Caco-2 (cell line): ENCODE results near the gene PTPN14. TPM values are rescaled to one million over a fixed set of nuclear protein-coding genes. Genes with fewer than 3 reads are reported as not detected.
A peak's percentile ranks its signal among the peaks of the same experiment; 100 is the strongest.

Source experiments
- BruUV-seq: library from RNA; stranded (reverse); fragments of 400-500 nt; replicated peaks from 2 replicates; lab custom pipeline; 2021; lab: Mats Ljungman, UMichigan
- CTCF ChIA-PET: fragments of 300-600 bp; sonication (Branson Sonifier 250); formaldehyde crosslinking; loops from one replicate; lab custom pipeline; 2022; ENCODE audit warnings: antibody characterized with exemption; lab: Charles Lee
- POLR2A ChIA-PET: fragments of 300-600 bp; sonication (Branson Sonifier 250); formaldehyde crosslinking; loops from one replicate; lab custom pipeline; 2022; ENCODE audit warnings: antibody characterized with exemption; lab: Charles Lee
- DNase-seq, 2 experiments: peaks; one replicate each; pipeline versions ENCODE4 v3.0.0 to v3.0.0-alpha.2; 2020 to 2022
- H3K27me3 ChIP-seq: replicated peaks from 2 replicates; pipeline ENCODE4 v1.6.0; 2011; ENCODE audit warnings: low read length; ENCODE audit not compliant: control insufficient read depth, insufficient read depth
- H3K36me3 ChIP-seq: 2 replicates; pipeline ENCODE4 v1.5.1; 2011; ENCODE audit warnings: low read length; ENCODE audit not compliant: control insufficient read depth, insufficient read depth
- H3K4me1 ChIP-seq: fragments of 250-450 bp; sonication (Bioruptor Pico); 2 replicates; pipeline ENCODE4 v1.5.1; 2020; ENCODE audit warnings: mild to moderate bottlenecking
- H3K4me3 ChIP-seq: 2 replicates; pipeline ENCODE4 v1.5.1; 2011; ENCODE audit warnings: low read depth, mild to moderate bottlenecking, control low read depth, low read length
- H3K9me3 ChIP-seq: fragments of 250-450 bp; sonication (Bioruptor Pico); 2 replicates; pipeline ENCODE4 v1.5.1; 2020; ENCODE audit warnings: mild to moderate bottlenecking, moderate library complexity
- H3K27ac Mint-ChIP-seq: one replicate; pipeline ENCODE4 v1.8.0; 2022; ENCODE audit warnings: mixed read lengths; ENCODE audit not compliant: unreplicated experiment
- H3K27me3 Mint-ChIP-seq: one replicate; pipeline ENCODE4 v1.8.0; 2022; ENCODE audit warnings: mixed read lengths; ENCODE audit not compliant: insufficient read depth, unreplicated experiment
- H3K36me3 Mint-ChIP-seq: one replicate; pipeline ENCODE4 v1.8.0; 2022; ENCODE audit warnings: mild to moderate bottlenecking, mixed read lengths; ENCODE audit not compliant: insufficient read depth, unreplicated experiment
- H3K4me1 Mint-ChIP-seq: one replicate; pipeline ENCODE4 v1.8.0; 2022; ENCODE audit warnings: low read depth, mixed read lengths; ENCODE audit not compliant: unreplicated experiment
- H3K4me3 Mint-ChIP-seq: one replicate; pipeline ENCODE4 v1.8.0; 2022; ENCODE audit warnings: mild to moderate bottlenecking, moderate library complexity, mixed read lengths; ENCODE audit not compliant: unreplicated experiment
- H3K9me3 Mint-ChIP-seq: one replicate; pipeline ENCODE4 v1.8.0; 2022; ENCODE audit warnings: mixed read lengths; ENCODE audit not compliant: unreplicated experiment
- intact Hi-C: fragments of 100-400 bp; cut with micrococcal nuclease; formaldehyde crosslinking; loops from one replicate; pipeline ENCODE4 v1.10.0; 2022; ENCODE audit not compliant: unreplicated experiment
- total RNA-seq: library from RNA; stranded (reverse); gene quantifications from 2 replicates; pipeline ENCODE4 v1.2.3, GENCODE V29; 2022
- TF ChIP-seq, protein P1 (sequence below), 2 experiments: fragments of 200-600 bp in 1 of 2; IDR thresholded peaks; 1 replicate in 1 of 2; 2 replicates in 1 of 2; pipeline versions ENCODE4 v1.5.1 to v1.8.0; 2011 to 2022; ENCODE audit warnings: antibody characterized with exemption in 1 of 2, control low read depth in 1 of 2, inconsistent platforms in 1 of 2, low read depth in 1 of 2, low read length in 1 of 2, mild to moderate bottlenecking in 1 of 2, moderate library complexity in 1 of 2; ENCODE audit not compliant: insufficient read depth in 1 of 2, severe bottlenecking in 1 of 2, unreplicated experiment in 1 of 2

The PTPN14 gene
- total RNA-seq, 1 experiment from 2014 or later, result 103 TPM

DNA sequence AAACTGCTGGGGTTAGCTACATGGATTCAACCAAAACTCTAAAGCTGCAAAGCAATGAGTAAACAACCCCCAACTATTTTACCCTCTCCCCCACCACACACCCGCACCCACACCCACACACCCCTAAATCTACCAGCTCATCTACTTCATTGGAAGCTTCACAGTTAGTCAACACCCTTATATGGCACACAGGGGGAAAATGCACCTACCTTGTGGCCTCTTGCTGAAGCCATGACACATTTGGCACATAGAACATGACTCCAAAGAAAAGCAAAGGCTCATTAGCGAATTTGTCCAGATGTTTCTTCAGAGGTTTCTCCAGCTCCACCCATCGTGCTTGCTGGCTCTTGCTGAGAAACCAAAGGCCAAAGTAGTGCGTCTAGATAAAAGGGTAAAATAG, 99.8 kb downstream of the PTPN14 start:
- no peak for DNase-seq
- Mint-ChIP-seq H3K36me3 (peaks cover 64% of the 10 kb centered on the region), H3K9me3 (no peaks in the 10 kb centered on the region), H3K4me3 (no peak overlapping the region), H3K27me3 (no peaks in the 10 kb centered on the region), H3K27ac (no peak overlapping the region), H3K4me1 (peaks cover 37% of the 10 kb centered on the region)
- Histone ChIP-seq H3K27me3 (no peaks in the 10 kb centered on the region), H3K4me1 (peaks cover 46% of the 10 kb centered on the region), H3K36me3 (peaks cover 3% of the 10 kb centered on the region; the same call in 1 of the 2 replicates), H3K9me3 (no peaks in the 10 kb centered on the region), H3K4me3 (no peak overlapping the region)
- no TSS peak for BruUV-seq
- CTCF ChIA-PET, result no interaction called here
- POLR2A ChIA-PET, result no interaction called here
- intact Hi-C loops, result no loop called here
- TF ChIP-seq, protein P1, sequence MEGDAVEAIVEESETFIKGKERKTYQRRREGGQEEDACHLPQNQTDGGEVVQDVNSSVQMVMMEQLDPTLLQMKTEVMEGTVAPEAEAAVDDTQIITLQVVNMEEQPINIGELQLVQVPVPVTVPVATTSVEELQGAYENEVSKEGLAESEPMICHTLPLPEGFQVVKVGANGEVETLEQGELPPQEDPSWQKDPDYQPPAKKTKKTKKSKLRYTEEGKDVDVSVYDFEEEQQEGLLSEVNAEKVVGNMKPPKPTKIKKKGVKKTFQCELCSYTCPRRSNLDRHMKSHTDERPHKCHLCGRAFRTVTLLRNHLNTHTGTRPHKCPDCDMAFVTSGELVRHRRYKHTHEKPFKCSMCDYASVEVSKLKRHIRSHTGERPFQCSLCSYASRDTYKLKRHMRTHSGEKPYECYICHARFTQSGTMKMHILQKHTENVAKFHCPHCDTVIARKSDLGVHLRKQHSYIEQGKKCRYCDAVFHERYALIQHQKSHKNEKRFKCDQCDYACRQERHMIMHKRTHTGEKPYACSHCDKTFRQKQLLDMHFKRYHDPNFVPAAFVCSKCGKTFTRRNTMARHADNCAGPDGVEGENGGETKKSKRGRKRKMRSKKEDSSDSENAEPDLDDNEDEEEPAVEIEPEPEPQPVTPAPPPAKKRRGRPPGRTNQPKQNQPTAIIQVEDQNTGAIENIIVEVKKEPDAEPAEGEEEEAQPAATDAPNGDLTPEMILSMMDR (IDR thresholded peaks at IDR 0.05; ENCODE audit: insufficient read depth in 1 of 2, low read depth in 1 of 2, low read length in 1 of 2, severe bottlenecking in 1 of 2, unreplicated experiment in 1 of 2), result no peak

DNA sequence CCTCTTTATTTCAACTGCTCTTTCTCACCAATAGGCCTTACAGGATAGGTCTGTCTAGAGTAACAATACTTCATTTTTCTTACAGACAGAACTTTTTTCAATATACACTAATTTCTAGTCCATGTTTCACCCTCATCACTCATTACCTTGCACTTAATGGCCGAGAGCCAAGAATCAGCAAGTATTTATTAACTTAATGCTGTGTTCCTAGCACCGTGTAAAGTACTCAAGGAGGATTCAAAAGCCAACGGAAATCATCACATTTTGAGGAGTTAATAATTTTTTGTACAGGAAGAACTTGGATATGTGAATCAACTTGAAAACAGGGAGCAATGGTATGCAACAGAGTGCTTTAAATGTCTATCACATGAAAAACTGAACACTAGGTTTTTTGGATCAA, 102.0 kb downstream of the PTPN14 start:
- Histone ChIP-seq H3K9me3 (no peaks in the 10 kb centered on the region), H3K4me1 (peaks cover 44% of the 10 kb centered on the region), H3K4me3 (no peak overlapping the region), H3K36me3 (peaks cover 3% of the 10 kb centered on the region; the same call in 1 of the 2 replicates), H3K27me3 (no peaks in the 10 kb centered on the region)
- Mint-ChIP-seq H3K36me3 (peaks cover 68% of the 10 kb centered on the region), H3K4me1 (peaks cover 31% of the 10 kb centered on the region), H3K27ac (peak overlapping the region; percentile 91), H3K9me3 (no peaks in the 10 kb centered on the region), H3K4me3 (no peak overlapping the region), H3K27me3 (no peaks in the 10 kb centered on the region)
- BruUV-seq, result no TSS peak
- TF ChIP-seq, protein P1 (IDR thresholded peaks at IDR 0.05; ENCODE audit: insufficient read depth in 1 of 2, low read depth in 1 of 2, low read length in 1 of 2, severe bottlenecking in 1 of 2, unreplicated experiment in 1 of 2), result no peak
- ChIA-PET POLR2A (no interaction called here), CTCF (no interaction called here)
- intact Hi-C loops, result no loop called here
- DNase-seq, result no peak

GRCh38 chr1:214448536-214448935, 102.9 kb downstream of the PTPN14 start:
- TF ChIP-seq, protein P1 (IDR thresholded peaks at IDR 0.05; ENCODE audit: insufficient read depth in 1 of 2, low read depth in 1 of 2, low read length in 1 of 2, severe bottlenecking in 1 of 2, unreplicated experiment in 1 of 2), result no peak
- Mint-ChIP-seq H3K27ac (peak overlapping the region; percentile 91), H3K4me3 (peak overlapping the region; percentile 37), H3K27me3 (no peaks in the 10 kb centered on the region), H3K36me3 (peaks cover 76% of the 10 kb centered on the region), H3K4me1 (peaks cover 36% of the 10 kb centered on the region), H3K9me3 (no peaks in the 10 kb centered on the region)
- no peaks in the 10 kb centered on the region for H3K27me3 ChIP-seq
- no peak overlapping the region for H3K4me3 ChIP-seq
- H3K9me3 ChIP-seq, result no peaks in the 10 kb centered on the region
- ChIA-PET CTCF (no interaction called here), POLR2A (no interaction called here)
- no TSS peak for BruUV-seq
- intact Hi-C loops, result no loop called here
- peaks cover 3% of the 10 kb centered on the region; the same call in 1 of the 2 replicates for H3K36me3 ChIP-seq
- no peak for DNase-seq
- peaks cover 49% of the 10 kb centered on the region for H3K4me1 ChIP-seq
